Right atrium auricular region (tissue), 2 donors: ENCODE measurements around the gene RAB20. TPM values are rescaled to one million over a fixed set of nuclear protein-coding genes. Genes with fewer than 3 reads are reported as not detected.
A peak's percentile ranks its signal among the peaks of the same experiment; 100 is the strongest.

Experiments
- DNase-seq: peaks from one replicate; pipeline ENCODE4 v3.0.0-alpha.2; 2019; ENCODE audit warnings: low spot score
- H3K27ac ChIP-seq, 2 donors: fragments of 200-600 bp; sonication (generic); 1 replicate in 1 of 2; 2 replicates in 1 of 2; pipeline ENCODE4 v1.5.1; 2016 to 2019
- H3K27me3 ChIP-seq, 2 donors: fragments of 200-600 bp; sonication (generic); one replicate each; pipeline versions ENCODE4 v1.5.1 to v1.6.0; 2017 to 2019
- H3K36me3 ChIP-seq: fragments of 200-600 bp; sonication (generic); one replicate; pipeline ENCODE4 v1.5.1; 2016
- H3K4me1 ChIP-seq, 2 donors: fragments of 200-600 bp; sonication (generic); one replicate each; pipeline versions ENCODE4 v1.5.1 to v1.6.0; 2017 to 2019
- H3K4me3 ChIP-seq, 2 donors: fragments of 200-600 bp; sonication (generic); 1 replicate in 1 of 2; 2 replicates in 1 of 2; pipeline ENCODE4 v1.5.1; 2017 to 2019; ENCODE audit warnings: mild to moderate bottlenecking in 1 of 2, moderate library complexity in 1 of 2
- H3K9me3 ChIP-seq, 2 donors: fragments of 200-600 bp; sonication (generic); one replicate each; pipeline ENCODE4 v1.5.1; 2019
- CTCF ChIP-seq, 2 donors: fragments of 200-600 bp; sonication (generic); IDR thresholded peaks; one replicate each; pipeline ENCODE4 v1.5.1; 2019; ENCODE audit warnings: antibody characterized with exemption in 2 of 2
- total RNA-seq, 2 donors: library from RNA; depleted of rRNA; stranded (reverse); fragments of >200 nt; gene quantifications; one replicate each; pipeline ENCODE4 v1.1.0, GENCODE V29; 2016

The RAB20 gene
- total RNA-seq, 2 donors from 2014 or later, result 10.8 to 15.7 TPM

DNA sequence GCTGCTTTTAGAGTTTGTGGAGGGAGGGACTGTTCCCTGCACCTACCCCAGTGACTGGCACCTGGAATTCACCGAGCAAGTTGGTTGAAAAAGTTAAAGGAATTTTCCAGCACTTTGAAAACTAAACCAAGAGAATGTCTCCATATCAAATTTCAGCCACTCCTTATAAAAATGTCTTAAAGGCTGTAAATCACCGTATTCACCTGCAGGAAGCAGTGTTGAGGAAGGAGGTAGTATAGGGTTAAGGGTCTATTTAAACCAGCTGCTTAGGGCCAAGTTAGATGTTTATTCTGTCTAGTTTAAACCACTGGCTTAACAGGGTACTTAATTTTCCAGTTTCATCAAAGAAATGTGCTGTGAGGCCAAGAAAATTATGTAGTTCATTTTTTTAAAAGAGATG lies 3.8 kb upstream of the RAB20 start:
- no peak for DNase-seq
- no peak overlapping the region for H3K27ac ChIP-seq
- H3K4me1 ChIP-seq, result peaks cover 0 to 9% of the 10 kb centered on the region in 2 donors
- no peaks in the 10 kb centered on the region for H3K27me3 ChIP-seq
- H3K9me3 ChIP-seq, result no peaks in the 10 kb centered on the region
- no peak overlapping the region for H3K4me3 ChIP-seq
- H3K36me3 ChIP-seq, result no peaks in the 10 kb centered on the region
- TF ChIP-seq CTCF (IDR thresholded peaks at IDR 0.05), result no peak

DNA sequence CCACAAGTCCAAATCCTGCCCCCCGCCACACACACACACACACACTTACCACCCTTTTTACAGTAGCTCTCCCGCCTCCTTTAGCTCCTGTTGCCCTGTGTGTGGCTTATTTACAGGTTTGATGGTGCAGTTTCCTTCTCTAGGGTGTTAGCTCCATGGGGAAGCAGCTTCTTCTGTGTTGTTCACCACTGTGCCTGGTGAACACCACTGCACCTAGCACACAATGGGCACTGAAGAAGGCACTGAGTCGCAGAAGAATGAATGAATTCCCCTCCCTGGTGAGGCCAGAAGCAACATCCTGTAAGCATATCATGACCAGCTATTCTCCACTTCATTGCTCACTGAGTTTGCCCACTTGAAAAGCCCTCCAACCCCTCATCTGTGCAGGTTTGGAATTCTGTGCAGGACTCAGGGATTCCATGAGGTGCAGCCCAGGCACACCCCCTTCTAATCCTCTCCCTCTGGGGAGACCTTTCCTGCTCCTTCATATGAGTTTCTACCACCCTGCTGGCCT lies 3.0 kb upstream of the RAB20 start:
- H3K9me3 ChIP-seq, result no peaks in the 10 kb centered on the region
- H3K27ac ChIP-seq, result no peak overlapping the region
- H3K27me3 ChIP-seq, result no peaks in the 10 kb centered on the region
- DNase-seq, result no peak
- H3K36me3 ChIP-seq, result no peaks in the 10 kb centered on the region
- peaks cover 0 to 16% of the 10 kb centered on the region in 2 donors for H3K4me1 ChIP-seq
- no peak overlapping the region for H3K4me3 ChIP-seq
- TF ChIP-seq CTCF (IDR thresholded peaks at IDR 0.05), result no peak

DNA sequence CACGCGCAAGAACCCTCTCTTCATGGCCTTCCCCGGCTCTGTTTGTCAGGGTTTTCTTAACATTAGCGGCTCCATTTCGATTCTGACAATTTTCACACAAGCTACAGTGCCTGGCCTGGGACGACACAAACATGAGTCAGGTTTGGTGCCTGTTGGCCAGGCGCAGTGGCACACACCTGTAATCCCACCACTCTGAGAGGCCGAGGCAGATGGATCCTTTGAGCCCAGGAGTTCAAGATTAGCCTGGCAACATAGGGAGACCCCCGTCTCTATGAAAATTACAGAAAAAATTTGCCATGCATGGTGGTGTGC lies 1.9 kb upstream of the RAB20 start:
- Histone ChIP-seq H3K4me1 (peaks cover 0 to 24% of the 10 kb centered on the region in 2 donors), H3K4me3 (peak overlapping the region in 1 of 2 donors; percentile 78), H3K27me3 (no peaks in the 10 kb centered on the region), H3K36me3 (no peaks in the 10 kb centered on the region), H3K9me3 (no peaks in the 10 kb centered on the region), H3K27ac (no peak overlapping the region)
- DNase-seq, result no peak
- TF ChIP-seq CTCF (IDR thresholded peaks at IDR 0.05), result no peak

- H3K27ac ChIP-seq, result peak overlapping the region; percentile 92 to 95
- no peak for DNase-seq
- no peaks in the 10 kb centered on the region for H3K9me3 ChIP-seq
These were observed 1.4 kb upstream of the RAB20 start for GRCh38 chr13:110562696-110563462.

DNA sequence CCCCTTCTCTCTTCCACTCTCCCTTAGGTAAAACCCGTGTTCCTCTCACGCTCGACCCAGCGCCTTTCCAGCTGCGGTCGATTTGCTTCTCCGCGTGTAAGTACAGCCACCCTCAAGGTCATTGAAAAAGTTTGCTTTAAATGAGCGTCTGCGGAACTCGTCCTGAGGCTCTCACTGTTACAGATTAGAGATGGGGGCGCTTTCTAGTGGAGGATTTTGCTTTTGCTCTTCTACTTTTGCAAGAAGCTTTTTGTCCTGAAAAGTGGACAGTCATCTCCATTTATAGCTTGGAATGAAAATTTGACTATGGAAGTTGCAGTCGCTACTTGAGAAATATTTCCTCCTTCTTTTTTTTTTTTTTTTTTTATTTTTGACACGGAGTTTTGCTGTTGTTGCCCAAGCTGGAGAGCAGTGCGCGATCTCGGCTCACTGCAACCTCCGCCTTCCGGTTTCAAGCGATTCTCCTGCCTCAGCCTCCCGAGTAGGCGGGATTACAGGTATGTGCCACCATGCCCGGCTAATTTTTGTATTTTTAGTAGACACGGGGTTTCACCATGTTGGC lies 595 bp upstream of the RAB20 start:
- H3K27me3 ChIP-seq, result no peaks in the 10 kb centered on the region
- H3K4me1 ChIP-seq, result peaks cover 0 to 24% of the 10 kb centered on the region in 2 donors
- no peak for TF ChIP-seq CTCF (IDR thresholded peaks at IDR 0.05)
- H3K27ac ChIP-seq, result peak overlapping the region; percentile 92 to 95
- H3K4me3 ChIP-seq, result peak overlapping the region; percentile 78
- H3K9me3 ChIP-seq, result no peaks in the 10 kb centered on the region
- no peak for DNase-seq
- H3K36me3 ChIP-seq, result no peaks in the 10 kb centered on the region

More at GRCh38 chr13:110562696-110563462, 1.4 kb upstream of the RAB20 start:
- Histone ChIP-seq H3K4me1 (peaks cover 0 to 24% of the 10 kb centered on the region in 2 donors), H3K27me3 (no peaks in the 10 kb centered on the region), H3K4me3 (peak overlapping the region; percentile 78), H3K36me3 (no peaks in the 10 kb centered on the region)
- no peak for TF ChIP-seq CTCF (IDR thresholded peaks at IDR 0.05)
